H9 (cell line): ENCODE data around the gene PDE2A. TPM values are rescaled to one million over a fixed set of nuclear protein-coding genes. Genes with fewer than 3 reads are reported as not detected.
A peak's percentile ranks its signal among the peaks of the same experiment; 100 is the strongest.

Experiments used
- DNase-seq: peaks from one replicate; pipeline ENCODE4 v3.0.0-alpha.2; 2017
- H2AFZ ChIP-seq: one replicate; pipeline ENCODE4 v1.6.1; 2013; ENCODE audit warnings: mild to moderate bottlenecking, low read length, control low read depth, moderate library complexity
- H2AK5ac ChIP-seq: 2 replicates; pipeline ENCODE4 v1.6.1; 2013; ENCODE audit warnings: low read length, control low read depth, mixed read lengths; ENCODE audit not compliant: insufficient read length
- H2BK120ac ChIP-seq: one replicate; pipeline ENCODE4 v1.6.1; 2013; ENCODE audit warnings: low read depth, mild to moderate bottlenecking, low read length, control low read depth, inconsistent platforms; ENCODE audit not compliant: poor library complexity, severe bottlenecking
- H2BK12ac ChIP-seq: 2 replicates; pipeline ENCODE4 v1.6.1; 2013; ENCODE audit warnings: low read length, control low read depth, mixed read lengths, low read depth; ENCODE audit not compliant: insufficient read length
- H2BK15ac ChIP-seq: 2 replicates; pipeline ENCODE4 v1.6.1; 2013; ENCODE audit warnings: low read depth, low read length, control low read depth
- H2BK20ac ChIP-seq: one replicate; pipeline ENCODE4 v1.6.1; 2013; ENCODE audit warnings: low read depth, mild to moderate bottlenecking, low read length, control low read depth, inconsistent platforms; ENCODE audit not compliant: poor library complexity, severe bottlenecking
- H2BK5ac ChIP-seq: 2 replicates; pipeline ENCODE4 v1.6.1; 2013; ENCODE audit warnings: low read length, control low read depth, mixed read lengths; ENCODE audit not compliant: insufficient read length
- H3K14ac ChIP-seq: 2 replicates; pipeline ENCODE4 v1.6.1; 2013; ENCODE audit warnings: low read length, control low read depth; ENCODE audit not compliant: insufficient read depth
- H3K18ac ChIP-seq: 2 replicates; pipeline ENCODE4 v1.6.1; 2013; ENCODE audit warnings: low read depth, mild to moderate bottlenecking, mixed read lengths, low read length, control low read depth; ENCODE audit not compliant: insufficient read length
- H3K23ac ChIP-seq: 2 replicates; pipeline ENCODE4 v1.6.1; 2013; ENCODE audit warnings: low read length, control low read depth, mixed read lengths, low read depth; ENCODE audit not compliant: insufficient read length
- H3K23me2 ChIP-seq: 2 replicates; pipeline ENCODE4 v1.6.1; 2013; ENCODE audit warnings: low read depth, mild to moderate bottlenecking, mixed read lengths, low read length, control low read depth; ENCODE audit not compliant: insufficient read length, poor library complexity, severe bottlenecking
- H3K27ac ChIP-seq: 2 replicates; pipeline ENCODE4 v1.5.1; 2013; ENCODE audit warnings: low read length, control low read depth, mixed read lengths, low read depth; ENCODE audit not compliant: insufficient read length
- H3K27me3 ChIP-seq: 2 replicates; pipeline ENCODE4 v1.6.1; 2013; ENCODE audit warnings: low read length, control low read depth, inconsistent platforms; ENCODE audit not compliant: insufficient read depth
- H3K4ac ChIP-seq: 2 replicates; pipeline ENCODE4 v1.6.1; 2013; ENCODE audit warnings: low read depth, mild to moderate bottlenecking, control low read depth, inconsistent platforms, low read length, moderate library complexity
- H3K4me1 ChIP-seq: 2 replicates; pipeline ENCODE4 v1.6.1; 2013; ENCODE audit warnings: low read length, control low read depth, inconsistent platforms; ENCODE audit not compliant: insufficient read depth
- H3K4me2 ChIP-seq: 2 replicates; pipeline ENCODE4 v1.6.1; 2013; ENCODE audit warnings: low read length, control low read depth, mixed read lengths; ENCODE audit not compliant: insufficient read length, insufficient read depth
- H3K56ac ChIP-seq: 2 replicates; pipeline ENCODE4 v1.6.1; 2013; ENCODE audit warnings: low read depth, mild to moderate bottlenecking, mixed read lengths, low read length, control low read depth; ENCODE audit not compliant: insufficient read length
- H3K79me1 ChIP-seq: 2 replicates; pipeline ENCODE4 v1.6.1; 2013; ENCODE audit warnings: low read depth, mild to moderate bottlenecking, moderate library complexity, low read length, control low read depth, inconsistent platforms; ENCODE audit not compliant: insufficient read depth, poor library complexity, severe bottlenecking
- H3K79me2 ChIP-seq: 2 replicates; pipeline ENCODE4 v1.6.1; 2013; ENCODE audit warnings: low read length, control low read depth, inconsistent platforms; ENCODE audit not compliant: insufficient read depth
- H3K9ac ChIP-seq: 2 replicates; pipeline ENCODE4 v1.6.1; 2013; ENCODE audit warnings: low read length, control low read depth, mixed read lengths; ENCODE audit not compliant: insufficient read length; ENCODE audit errors: extremely low read depth
- H3K9me3 ChIP-seq: one replicate; pipeline ENCODE4 v1.6.1; 2013; ENCODE audit warnings: low read depth, low read length, inconsistent platforms; ENCODE audit not compliant: control insufficient read depth
- H3T11ph ChIP-seq: one replicate; pipeline ENCODE4 v1.6.1; 2013; ENCODE audit warnings: mild to moderate bottlenecking, low read length, control low read depth, inconsistent platforms
- H4K20me1 ChIP-seq: one replicate; pipeline ENCODE4 v1.6.1; 2013; ENCODE audit not compliant: control insufficient read depth, insufficient read length, insufficient read depth
- H4K5ac ChIP-seq: 2 replicates; pipeline ENCODE4 v1.6.1; 2013; ENCODE audit warnings: low read depth, mild to moderate bottlenecking, mixed read lengths, low read length, control low read depth; ENCODE audit not compliant: insufficient read length
- H4K8ac ChIP-seq: replicated peaks from 2 replicates; pipeline ENCODE4 v1.6.1; 2013; ENCODE audit warnings: low read length, control low read depth, mixed read lengths, low read depth; ENCODE audit not compliant: insufficient read length
- H4K91ac ChIP-seq: 2 replicates; pipeline ENCODE4 v1.6.1; 2013; ENCODE audit warnings: low read depth, mild to moderate bottlenecking, moderate library complexity, mixed read lengths, low read length, control low read depth; ENCODE audit not compliant: insufficient read length
- H3K27ac Mint-ChIP-seq, 3 experiments: 2 replicates in 2 of 3; 3 replicates in 1 of 3; pipeline ENCODE4 v1.8.0; 2020 to 2021; ENCODE audit warnings: mixed read lengths in 3 of 3, mild to moderate bottlenecking in 1 of 3, moderate library complexity in 1 of 3
- H3K27me3 Mint-ChIP-seq: 2 replicates; pipeline ENCODE4 v1.8.0; 2021; ENCODE audit warnings: low read depth, mild to moderate bottlenecking, moderate library complexity, mixed read lengths
- H3K36me3 Mint-ChIP-seq, 3 experiments: 2 replicates in 2 of 3; 3 replicates in 1 of 3; pipeline ENCODE4 v1.8.0; 2020 to 2021; ENCODE audit warnings: low read depth in 3 of 3, mixed read lengths in 3 of 3; ENCODE audit not compliant: insufficient read depth in 1 of 3
- H3K4me1 Mint-ChIP-seq, 2 experiments: 2 replicates each; pipeline ENCODE4 v1.8.0; 2020; ENCODE audit warnings: mixed read lengths in 2 of 2
- H3K4me3 Mint-ChIP-seq, 2 experiments: 2 replicates in 1 of 2; 3 replicates in 1 of 2; pipeline ENCODE4 v1.8.0; 2020 to 2021; ENCODE audit warnings: mild to moderate bottlenecking in 2 of 2, mixed read lengths in 2 of 2, moderate library complexity in 1 of 2
- H3K9me3 Mint-ChIP-seq, 2 experiments: 2 replicates in 1 of 2; 3 replicates in 1 of 2; pipeline ENCODE4 v1.8.0; 2020; ENCODE audit warnings: mild to moderate bottlenecking in 2 of 2, mixed read lengths in 2 of 2, moderate library complexity in 1 of 2
- WGBS: extraction: QIAGEN DNeasy Blood & Tissue Kit; methylation state at CpG from one replicate; pipeline ENCODE4 v1.1.7; 2013; ENCODE audit warnings: missing lambda C conversion rate, low lambda C conversion rate, mixed read lengths; ENCODE audit not compliant: insufficient read length; ENCODE audit errors: extremely low coverage; 5-methylcytosine and 5-hydroxymethylcytosine counted together
- total RNA-seq: library from RNA; stranded (reverse); gene quantifications from 2 replicates; pipeline ENCODE4 v1.2.1, GENCODE V29; 2021
- TF ChIP-seq, protein P1 (sequence below): fragments of 200-600 bp; sonication (generic); conservative IDR thresholded peaks from 3 replicates; pipeline ENCODE4 v1.8.0; 2021; ENCODE audit warnings: antibody characterized with exemption, mild to moderate bottlenecking

Gene PDE2A
- total RNA-seq, 1 experiment from 2014 or later = 3.4 TPM

GRCh38 chr11:72711141-72711540 lies 36.9 kb upstream of the PDE2A start:
- Histone ChIP-seq H3K14ac (no peak overlapping the region), H2AK5ac (no peak overlapping the region), H3K4ac (no peak overlapping the region), H3K79me1 (no peaks in the 10 kb centered on the region), H2BK120ac (no peak overlapping the region), H3K9ac (no peak overlapping the region), H3K27me3 (no peaks in the 10 kb centered on the region), H3K18ac (no peak overlapping the region), H2BK12ac (no peak overlapping the region), H3T11ph (no peak overlapping the region), H2AFZ (no peak overlapping the region), H3K56ac (no peak overlapping the region), H2BK5ac (no peak overlapping the region), H4K20me1 (peaks cover 4% of the 10 kb centered on the region), H2BK20ac (no peak overlapping the region), H2BK15ac (no peak overlapping the region), H3K79me2 (no peaks in the 10 kb centered on the region), H4K91ac (no peak overlapping the region), H4K5ac (no peak overlapping the region), H4K8ac (no peak overlapping the region), H3K4me2 (no peak overlapping the region), H3K9me3 (no peaks in the 10 kb centered on the region), H3K27ac (no peak overlapping the region), H3K23me2 (peaks cover 2% of the 10 kb centered on the region), H3K23ac (no peak overlapping the region), H3K4me1 (peaks cover 5% of the 10 kb centered on the region; the same call in 1 of the 2 replicates)
- Mint-ChIP-seq H3K36me3 (peaks cover 13 to 48% (median 27%) of the 10 kb centered on the region in 3 experiments; a peak in 6 of 7 replicates), H3K4me1 (peaks cover 24 to 41% of the 10 kb centered on the region in 2 experiments), H3K27ac (peak overlapping the region; percentile 24 to 79 (median 28); a peak in 4 of 7 replicates), H3K4me3 (no peak overlapping the region), H3K27me3 (no peaks in the 10 kb centered on the region), H3K9me3 (no peaks in the 10 kb centered on the region)
- no CpG with 5 or more reads among the region's 9 CpGs for WGBS
- TF ChIP-seq, protein P1, sequence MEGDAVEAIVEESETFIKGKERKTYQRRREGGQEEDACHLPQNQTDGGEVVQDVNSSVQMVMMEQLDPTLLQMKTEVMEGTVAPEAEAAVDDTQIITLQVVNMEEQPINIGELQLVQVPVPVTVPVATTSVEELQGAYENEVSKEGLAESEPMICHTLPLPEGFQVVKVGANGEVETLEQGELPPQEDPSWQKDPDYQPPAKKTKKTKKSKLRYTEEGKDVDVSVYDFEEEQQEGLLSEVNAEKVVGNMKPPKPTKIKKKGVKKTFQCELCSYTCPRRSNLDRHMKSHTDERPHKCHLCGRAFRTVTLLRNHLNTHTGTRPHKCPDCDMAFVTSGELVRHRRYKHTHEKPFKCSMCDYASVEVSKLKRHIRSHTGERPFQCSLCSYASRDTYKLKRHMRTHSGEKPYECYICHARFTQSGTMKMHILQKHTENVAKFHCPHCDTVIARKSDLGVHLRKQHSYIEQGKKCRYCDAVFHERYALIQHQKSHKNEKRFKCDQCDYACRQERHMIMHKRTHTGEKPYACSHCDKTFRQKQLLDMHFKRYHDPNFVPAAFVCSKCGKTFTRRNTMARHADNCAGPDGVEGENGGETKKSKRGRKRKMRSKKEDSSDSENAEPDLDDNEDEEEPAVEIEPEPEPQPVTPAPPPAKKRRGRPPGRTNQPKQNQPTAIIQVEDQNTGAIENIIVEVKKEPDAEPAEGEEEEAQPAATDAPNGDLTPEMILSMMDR = no peak
- no peak for DNase-seq
